Sigmoid colon (tissue), 3 donors: ENCODE measurements around the gene BCL2L1.

Source experiments
- CTCF ChIP-seq, 4 experiments: fragments of 450-650 bp in 3 of 4; fragments of 200-600 bp in 1 of 4; IDR thresholded peaks; one replicate each; pipeline ENCODE4 v1.5.1; 2016 to 2019; ENCODE audit warnings: antibody characterized with exemption in 4 of 4, mild to moderate bottlenecking in 3 of 4, moderate library complexity in 2 of 4
- POLR2A ChIP-seq, 2 donors: fragments of 450-650 bp; IDR thresholded peaks; one replicate each; pipeline ENCODE4 v1.6.1; 2016; ENCODE audit warnings: antibody characterized with exemption in 2 of 2, mild to moderate bottlenecking in 2 of 2, moderate library complexity in 2 of 2

- TF ChIP-seq CTCF (IDR thresholded peaks at IDR 0.05) (no peak), POLR2A (IDR thresholded peaks at IDR 0.05) (no peak)
Measured at GRCh38 chr20:31705598-31706597, 16.8 kb downstream of the BCL2L1 start.
